Measurements from ENCODE around the gene MOBP.

- TF ChIP-seq CTCF (conservative IDR thresholded peaks at IDR 0.05; ENCODE audit: low read depth, low read length), result no peak
- no peak for TF ChIP-seq POLR2A (IDR thresholded peaks at IDR 0.05; ENCODE audit: low read depth, low read length)
Measured at GRCh38 chr3:39467394-39468107, at the start of gene MOBP.
